ENCODE results near the gene PTX4. TPM values are rescaled to one million over a fixed set of nuclear protein-coding genes. Genes with fewer than 3 reads are reported as not detected.
A peak's percentile ranks its signal among the peaks of the same experiment; 100 is the strongest.

PTX4 gene
- total RNA-seq, 4 donors from 2014 or later = not detected

GRCh38 chr16:1534021-1535020 lies 45.6 kb upstream of the PTX4 start:
- H3K9me3 ChIP-seq = no peaks in the 10 kb centered on the region
- TF ChIP-seq POLR2A (IDR thresholded peaks at IDR 0.05) (no peak), CTCF (IDR thresholded peaks at IDR 0.05) (no peak)
- peaks cover 26 to 36% of the 10 kb centered on the region in 2 donors for H3K36me3 ChIP-seq
- H3K4me1 ChIP-seq = peaks cover 0 to 29% of the 10 kb centered on the region in 2 donors
- whole genome bisulfite sequencing, 2 donors = 65 to 80% methylated on average over 22 to 47 of the region's 57 CpGs
- H3K27ac ChIP-seq = peak overlapping the region; percentile 77 to 90 (median 90)
- H3K27me3 ChIP-seq = no peaks in the 10 kb centered on the region
- H3K4me3 ChIP-seq (replicated peaks in 1 of 3) = peak overlapping the region; percentile 24 to 58 (median 35)
- intact Hi-C loops (cut with DNase I) = no loop called here
- DNase-seq = no peak

DNA sequence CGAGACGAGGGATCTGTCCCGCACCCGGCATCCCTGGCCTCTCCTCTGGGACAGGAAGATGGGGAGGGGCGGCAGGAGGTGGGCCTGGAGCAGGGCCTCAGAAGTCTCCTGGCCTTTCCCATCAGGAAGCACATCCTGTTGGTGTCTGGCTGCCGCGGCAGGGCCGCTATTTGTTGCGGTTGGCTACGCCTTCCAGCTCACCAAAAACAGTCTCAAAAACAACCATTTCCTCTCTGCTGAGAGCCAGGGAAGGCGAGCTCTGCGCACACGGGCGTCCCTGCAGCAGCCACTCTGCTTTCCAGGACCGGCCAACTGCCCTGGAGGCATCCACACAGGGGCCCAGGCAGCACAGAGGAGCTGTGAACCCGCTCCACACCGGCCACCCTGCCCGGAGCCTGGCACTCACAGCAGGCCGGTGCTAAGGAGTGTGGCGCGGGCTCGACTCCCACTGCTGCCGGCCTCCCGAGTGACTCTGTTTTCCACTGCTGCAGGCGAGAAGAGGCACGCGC lies 44.8 kb upstream of the PTX4 start, which contains the start of gene TMEM204:
TSS of gene TMEM204 (plus strand) at position 224 of the 509 bp plus-strand sequence. CDS start 610 bp downstream, outside the sequence.
- WGBS, 2 donors = 49 to 81% methylated on average over 13 to 19 of the region's 27 CpGs
- intact Hi-C loops (cut with DNase I) = no loop called here

DNA sequence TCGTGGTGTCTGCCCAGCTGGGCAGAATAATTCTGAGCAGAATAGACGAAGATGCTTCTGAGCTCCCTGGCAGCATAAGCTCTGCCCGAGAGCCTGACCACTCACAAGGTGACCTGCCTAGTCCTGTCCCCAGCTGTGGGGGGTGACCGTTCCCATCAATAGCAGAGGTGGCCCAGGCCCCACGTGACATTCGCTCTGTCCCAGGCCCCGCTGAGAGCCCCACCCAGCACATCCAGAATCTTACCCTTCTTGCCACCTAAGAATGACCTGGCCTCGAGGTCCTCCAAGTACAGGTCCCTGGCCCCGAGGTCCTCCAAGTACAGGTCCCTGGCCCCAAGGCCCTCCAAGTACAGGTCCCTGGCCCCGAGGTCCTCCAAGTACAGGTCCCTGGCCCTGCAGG lies 44.0 kb upstream of the PTX4 start:
- DNase-seq = no peak
- Histone ChIP-seq H3K4me1 (peaks cover 0 to 33% of the 10 kb centered on the region in 2 donors), H3K9me3 (no peaks in the 10 kb centered on the region), H3K4me3 (replicated peaks in 1 of 3) (peak overlapping the region in 1 of 3 donors; percentile 18), H3K27me3 (no peaks in the 10 kb centered on the region), H3K36me3 (peaks cover 24 to 25% of the 10 kb centered on the region in 2 donors), H3K27ac (peak overlapping the region; percentile 77 to 90 (median 90))
- intact Hi-C loops (cut with DNase I) = no loop called here
- 51 to 88% methylated on average over 4 to 8 of the region's 10 CpGs for WGBS, 2 donors
- TF ChIP-seq CTCF (IDR thresholded peaks at IDR 0.05) = no peak
- TF ChIP-seq POLR2A (IDR thresholded peaks at IDR 0.05) = no peak

More for the DNA sequence above, 44.8 kb upstream of the PTX4 start, which contains the start of gene TMEM204:
- peak; percentile 48 to 51 for DNase-seq
- H3K4me1 ChIP-seq = peaks cover 0 to 33% of the 10 kb centered on the region in 2 donors
- peak within 1 kb of the TSS; percentile 77 to 90 (median 90) for H3K27ac ChIP-seq
- H3K36me3 ChIP-seq = peaks cover 26 to 28% of the 10 kb centered on the region in 2 donors
- no peaks in the 10 kb centered on the region for H3K27me3 ChIP-seq
- H3K4me3 ChIP-seq (replicated peaks in 1 of 3) = peak within 1 kb of the TSS; percentile 24 to 58 (median 35)
- peak in 1 of 2 donors; percentile 44 for TF ChIP-seq POLR2A (IDR thresholded peaks at IDR 0.05)
- TF ChIP-seq CTCF (IDR thresholded peaks at IDR 0.05) = no peak
- H3K9me3 ChIP-seq = no peaks in the 10 kb centered on the region

GRCh38 chr16:1532081-1532760 lies 43.5 kb upstream of the PTX4 start:
- intact Hi-C loops (cut with DNase I) = no loop called here
- no peaks in the 10 kb centered on the region for H3K9me3 ChIP-seq
- WGBS, 2 donors = 65 to 70% methylated on average over 24 to 25 of the region's 28 CpGs
- peak overlapping the region in 1 of 3 donors; percentile 18 for H3K4me3 ChIP-seq (replicated peaks in 1 of 3)
- H3K4me1 ChIP-seq = peaks cover 0 to 38% of the 10 kb centered on the region in 2 donors
- H3K27me3 ChIP-seq = no peaks in the 10 kb centered on the region
- H3K27ac ChIP-seq = peak overlapping the region; percentile 77 to 90 (median 90)
- peaks cover 21 to 22% of the 10 kb centered on the region in 2 donors for H3K36me3 ChIP-seq
- TF ChIP-seq CTCF (IDR thresholded peaks at IDR 0.05) = no peak
- no peak for TF ChIP-seq POLR2A (IDR thresholded peaks at IDR 0.05)
- DNase-seq = peak; percentile 44 to 48

Measured in thyroid gland (tissue), 4 donors.